EL (cell line): Measurements from ENCODE around the gene SLU7.

ENCODE experiments used
- DNase-seq: peaks from one replicate; pipeline ENCODE4 v3.0.0-alpha.2; 2016

Gene SLU7

GRCh38 chr5:160363660-160364395 is 55.1 kb downstream of the SLU7 start:
- DNase-seq = no peak

GRCh38 chr5:160363211-160363610 is 55.7 kb downstream of the SLU7 start:
- no peak for DNase-seq

GRCh38 chr5:160361624-160362228 is 57.2 kb downstream of the SLU7 start:
- DNase-seq = no peak

- no peak for DNase-seq
Observed at GRCh38 chr5:160360310-160360709, 58.6 kb downstream of the SLU7 start.

- no peak for DNase-seq
Observed at GRCh38 chr5:160359816-160360215, 59.1 kb downstream of the SLU7 start.

GRCh38 chr5:160359242-160359641 is 59.6 kb downstream of the SLU7 start:
- DNase-seq = no peak

- no peak for DNase-seq
Observed at GRCh38 chr5:160357861-160358411, 60.9 kb downstream of the SLU7 start.

GRCh38 chr5:160357394-160357793 is 61.5 kb downstream of the SLU7 start:
- DNase-seq = no peak

GRCh38 chr5:160356550-160357347 is 62.1 kb downstream of the SLU7 start:
- no peak for DNase-seq

GRCh38 chr5:160354666-160355065 is 64.2 kb downstream of the SLU7 start:
- DNase-seq = no peak

GRCh38 chr5:160353379-160353778 is 65.5 kb downstream of the SLU7 start:
- DNase-seq = no peak

- DNase-seq = no peak
Observed at GRCh38 chr5:160352308-160352707, 66.6 kb downstream of the SLU7 start.
